SHP77 (cell line): Measurements from ENCODE around the gene KCNJ6.

Source experiments
- DNase-seq, 2 experiments: peaks; one replicate each; lab custom pipeline; 2025; lab: John Stamatoyannopoulos, UW

The KCNJ6 gene

GRCh38 chr21:37905291-37905690 is 11.0 kb downstream of the KCNJ6 start:
- DNase-seq, result no peak

- DNase-seq, result no peak
These were observed 11.4 kb downstream of the KCNJ6 start for GRCh38 chr21:37904856-37905255.

GRCh38 chr21:37903396-37903795 is 12.9 kb downstream of the KCNJ6 start:
- DNase-seq, result no peak

GRCh38 chr21:37899146-37899545 is 17.1 kb downstream of the KCNJ6 start:
- no peak for DNase-seq

GRCh38 chr21:37896788-37897187 is 19.5 kb downstream of the KCNJ6 start:
- DNase-seq, result no peak

GRCh38 chr21:37891972-37892371 is 24.3 kb downstream of the KCNJ6 start:
- no peak for DNase-seq

GRCh38 chr21:37888659-37889058 is 27.6 kb downstream of the KCNJ6 start:
- no peak for DNase-seq

GRCh38 chr21:37886726-37887299 is 29.4 kb downstream of the KCNJ6 start:
- no peak for DNase-seq

GRCh38 chr21:37886120-37886519 is 30.1 kb downstream of the KCNJ6 start:
- peak in 1 of 2 experiments; percentile 13 for DNase-seq

GRCh38 chr21:37878946-37879660 is 37.2 kb downstream of the KCNJ6 start:
- DNase-seq, result peak; percentile 12 to 29

GRCh38 chr21:37877888-37878684 is 38.2 kb downstream of the KCNJ6 start:
- no peak for DNase-seq

- DNase-seq, result no peak
These were observed 39.1 kb downstream of the KCNJ6 start for GRCh38 chr21:37877171-37877570.

- no peak for DNase-seq
These were observed 39.7 kb downstream of the KCNJ6 start for GRCh38 chr21:37876561-37876960.

GRCh38 chr21:37874904-37875780 is 41.1 kb downstream of the KCNJ6 start:
- DNase-seq, result no peak

- no peak for DNase-seq
These were observed 41.8 kb downstream of the KCNJ6 start for GRCh38 chr21:37874481-37874880.

GRCh38 chr21:37873655-37874054 is 42.6 kb downstream of the KCNJ6 start:
- DNase-seq, result no peak

- no peak for DNase-seq
These were observed 45.0 kb downstream of the KCNJ6 start for GRCh38 chr21:37871121-37871862.

- peak in 1 of 2 experiments; percentile 8 for DNase-seq
These were observed 46.0 kb downstream of the KCNJ6 start for GRCh38 chr21:37870221-37870620.

- no peak for DNase-seq
These were observed 46.6 kb downstream of the KCNJ6 start for GRCh38 chr21:37869661-37870060.

- DNase-seq, result no peak
These were observed 47.6 kb downstream of the KCNJ6 start for GRCh38 chr21:37868446-37869295.
